SIG-M5 (cell line): ENCODE results near the gene MSI2.

Source experiments
- DNase-seq: peaks from one replicate; lab custom pipeline; 2025; lab: John Stamatoyannopoulos, UW

The MSI2 gene

GRCh38 chr17:57524839-57525568 lies 268.7 kb downstream of the MSI2 start:
- DNase-seq = no peak

- DNase-seq = no peak
Measured at GRCh38 chr17:57527221-57528057, 271.1 kb downstream of the MSI2 start.

- DNase-seq = no peak
Measured at GRCh38 chr17:57528058-57528451, 271.7 kb downstream of the MSI2 start.

GRCh38 chr17:57530026-57530425 lies 273.7 kb downstream of the MSI2 start:
- DNase-seq = no peak

- DNase-seq = no peak
Measured at GRCh38 chr17:57530508-57530907, 274.2 kb downstream of the MSI2 start.

GRCh38 chr17:57531078-57531477 lies 274.8 kb downstream of the MSI2 start:
- DNase-seq = no peak

GRCh38 chr17:57531648-57532504 lies 275.6 kb downstream of the MSI2 start:
- DNase-seq = no peak

GRCh38 chr17:57532556-57532955 lies 276.2 kb downstream of the MSI2 start:
- DNase-seq = no peak

GRCh38 chr17:57532966-57533365 lies 276.6 kb downstream of the MSI2 start:
- DNase-seq = no peak

- no peak for DNase-seq
Measured at GRCh38 chr17:57533684-57534305, 277.5 kb downstream of the MSI2 start.

- DNase-seq = no peak
Measured at GRCh38 chr17:57534863-57535248, 278.5 kb downstream of the MSI2 start.

GRCh38 chr17:57535249-57535966 lies 279.1 kb downstream of the MSI2 start:
- DNase-seq = no peak

GRCh38 chr17:57536289-57536688 lies 280.0 kb downstream of the MSI2 start:
- no peak for DNase-seq

- no peak for DNase-seq
Measured at GRCh38 chr17:57536789-57537523, 280.6 kb downstream of the MSI2 start.

GRCh38 chr17:57537524-57538410 lies 281.4 kb downstream of the MSI2 start:
- DNase-seq = no peak

- DNase-seq = no peak
Measured at GRCh38 chr17:57538736-57539456, 282.6 kb downstream of the MSI2 start.

GRCh38 chr17:57539529-57540301 lies 283.4 kb downstream of the MSI2 start:
- no peak for DNase-seq

GRCh38 chr17:57540596-57540995 lies 284.3 kb downstream of the MSI2 start:
- DNase-seq = no peak
